HPDE6-E6E7 (cell line): ENCODE results near the gene CYP24A1.

ENCODE experiments used
- DNase-seq: peaks from one replicate; pipeline ENCODE4 v3.0.0; 2011; ENCODE audit warnings: missing footprints; ENCODE audit errors: extremely low spot score

The CYP24A1 gene

GRCh38 chr20:54203281-54203680 is 29.5 kb upstream of the CYP24A1 start:
- no peak for DNase-seq

GRCh38 chr20:54201268-54201846 is 27.6 kb upstream of the CYP24A1 start:
- DNase-seq = no peak

DNA sequence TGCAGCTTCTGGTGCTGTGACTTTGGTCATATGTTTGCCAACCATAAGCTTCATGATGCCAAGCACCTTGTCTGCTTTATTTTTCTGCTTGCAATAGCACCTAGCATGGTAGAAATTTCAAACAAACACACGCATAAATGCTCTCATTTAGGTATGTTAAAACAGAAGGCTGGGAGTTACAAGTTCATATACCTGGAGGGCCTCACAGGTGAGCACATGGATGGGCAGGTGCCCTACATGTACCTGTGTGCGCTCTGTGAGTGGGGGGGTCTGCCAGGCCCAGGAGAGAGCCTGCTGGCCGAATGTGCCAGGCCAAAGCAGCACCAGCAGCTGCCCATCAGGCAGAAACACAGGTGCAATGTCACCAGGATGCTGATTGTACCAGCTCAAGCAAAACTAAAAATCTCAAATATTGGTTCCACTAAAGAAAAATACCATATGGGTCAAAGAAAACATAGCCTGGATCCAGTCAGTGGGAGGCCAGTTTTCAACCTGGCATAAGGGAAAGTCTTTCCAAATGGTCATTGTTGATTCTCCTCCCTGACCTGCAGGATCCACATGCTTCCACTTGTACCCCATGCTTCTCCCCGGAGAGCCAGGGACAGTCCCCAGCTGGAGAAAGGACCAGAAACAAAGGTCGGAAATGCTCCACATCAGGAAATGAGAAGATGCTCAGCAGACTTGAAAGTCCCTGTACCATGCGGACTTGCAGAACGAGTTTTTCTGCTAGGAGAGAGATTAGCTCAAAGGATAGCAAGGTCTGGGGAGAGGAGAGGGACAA is 26.9 kb upstream of the CYP24A1 start:
- DNase-seq = peak; percentile 48

DNA sequence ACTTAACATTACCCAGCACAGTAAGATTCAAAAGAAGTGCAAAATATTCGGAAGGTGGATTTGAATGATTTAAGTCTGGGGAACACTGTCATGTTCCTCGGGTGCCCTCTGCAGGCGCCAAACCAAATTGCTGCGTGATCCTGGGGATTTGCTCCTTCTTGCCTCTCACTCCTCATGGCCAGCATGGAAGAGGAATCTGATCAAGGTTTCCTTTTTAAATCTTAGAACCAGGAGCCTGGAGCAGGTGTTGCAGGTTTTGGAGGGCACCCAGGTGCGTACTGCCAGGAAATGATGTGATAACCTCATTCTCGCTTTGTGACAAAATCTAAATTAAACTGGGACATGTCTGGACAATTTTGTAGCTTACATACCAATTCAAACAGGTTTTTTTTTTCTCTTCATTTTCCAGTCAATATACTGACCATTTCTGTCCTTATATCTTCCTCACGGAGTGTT is 26.0 kb upstream of the CYP24A1 start:
- peak; percentile 79 for DNase-seq

DNA sequence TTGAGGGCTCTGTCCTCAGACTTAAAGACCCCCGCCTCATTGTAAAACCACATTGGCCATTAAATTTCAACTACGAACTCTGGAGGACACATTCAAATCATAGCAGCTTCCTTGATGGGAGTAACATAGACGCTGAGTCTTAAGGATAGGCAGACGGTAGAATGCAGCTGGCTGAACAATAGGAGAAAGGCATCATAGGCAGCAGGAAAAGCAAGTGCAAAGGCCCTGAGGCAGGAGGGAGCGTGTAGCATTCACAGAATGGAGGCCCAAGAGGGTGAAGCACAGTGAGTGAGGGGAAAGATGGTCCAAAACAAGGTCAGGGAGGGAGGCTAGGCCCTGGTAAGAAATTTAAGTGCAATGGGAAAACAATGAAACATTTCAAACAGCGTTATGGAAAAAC is 25.5 kb upstream of the CYP24A1 start:
- DNase-seq = no peak

- peak; percentile 84 for DNase-seq
Observed at GRCh38 chr20:54197621-54198604, 24.1 kb upstream of the CYP24A1 start.

- DNase-seq = no peak
Observed at GRCh38 chr20:54195483-54196472, 22.0 kb upstream of the CYP24A1 start.

DNA sequence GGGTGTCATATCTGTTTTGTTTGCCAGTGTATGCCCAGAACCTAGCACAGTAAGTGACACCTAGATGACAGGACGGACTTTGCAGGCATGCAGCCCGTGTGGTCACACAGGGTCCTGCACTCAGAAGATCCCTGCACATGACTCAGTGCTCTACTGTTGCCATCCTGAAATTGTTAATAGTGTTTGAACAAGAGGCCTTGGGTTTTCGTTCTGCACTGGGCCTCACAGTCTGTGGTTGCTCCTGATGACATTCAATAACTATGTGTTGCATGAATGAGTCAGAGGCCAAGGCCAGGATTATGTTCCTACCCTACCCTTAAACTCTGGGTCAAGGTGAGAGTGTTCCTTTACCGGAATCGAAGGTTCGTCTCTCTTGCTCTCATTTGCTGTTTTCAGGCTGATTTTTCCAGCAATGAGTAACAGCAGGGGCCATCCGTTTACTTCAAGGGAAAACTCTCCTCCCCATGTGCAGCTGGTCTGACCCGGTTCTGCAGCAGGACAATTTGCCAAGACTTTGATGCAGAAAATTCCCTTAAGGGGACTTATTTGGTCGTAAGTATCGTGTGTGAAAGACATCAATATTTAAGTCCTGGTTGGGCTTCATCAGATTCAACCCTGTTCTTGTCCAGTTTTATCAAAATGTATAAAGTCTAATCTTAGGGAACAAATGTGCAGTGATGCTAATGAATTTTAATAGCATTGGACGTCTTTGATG is 21.1 kb upstream of the CYP24A1 start:
- peak; percentile 51 for DNase-seq

DNA sequence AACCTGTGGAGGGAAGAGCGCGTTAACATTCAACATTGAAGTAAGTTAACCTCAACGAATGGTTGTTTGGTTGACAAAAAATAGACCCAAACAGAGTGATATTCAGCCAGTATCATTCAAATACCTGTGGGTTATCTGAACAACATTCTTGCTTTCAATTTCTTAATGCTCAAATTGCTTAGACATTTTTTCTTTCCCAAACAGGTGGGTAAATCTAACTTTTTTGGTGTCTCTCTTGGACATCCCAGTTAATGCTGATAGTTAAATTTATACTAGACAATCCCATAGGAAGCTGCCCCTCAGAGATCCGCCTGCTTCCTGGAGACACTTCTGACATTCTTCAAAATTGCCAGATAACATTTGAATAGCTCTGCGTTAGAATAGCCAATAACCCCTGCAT is 20.0 kb upstream of the CYP24A1 start:
- no peak for DNase-seq

DNA sequence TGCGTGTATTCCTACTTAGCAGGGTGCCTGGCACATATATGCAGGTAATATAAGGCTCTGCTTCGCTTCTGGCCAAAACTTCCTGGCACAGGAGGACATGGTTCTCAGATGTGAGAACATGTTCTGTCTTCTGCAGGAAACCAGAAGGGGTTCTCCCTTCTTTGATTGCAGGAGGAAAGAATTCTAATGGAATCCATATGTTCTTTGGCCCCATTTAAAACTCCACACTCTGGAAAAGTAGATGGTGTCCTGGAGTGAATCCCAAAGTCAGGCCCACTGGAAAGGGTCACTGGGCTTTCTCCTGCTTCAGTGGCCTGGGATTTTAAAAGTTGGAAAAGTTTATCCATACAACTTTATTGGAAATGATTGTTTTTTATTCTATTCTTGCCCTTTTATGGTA is 16.4 kb upstream of the CYP24A1 start:
- DNase-seq = no peak

- DNase-seq = no peak
Observed at GRCh38 chr20:54189630-54190029, 15.8 kb upstream of the CYP24A1 start.

DNA sequence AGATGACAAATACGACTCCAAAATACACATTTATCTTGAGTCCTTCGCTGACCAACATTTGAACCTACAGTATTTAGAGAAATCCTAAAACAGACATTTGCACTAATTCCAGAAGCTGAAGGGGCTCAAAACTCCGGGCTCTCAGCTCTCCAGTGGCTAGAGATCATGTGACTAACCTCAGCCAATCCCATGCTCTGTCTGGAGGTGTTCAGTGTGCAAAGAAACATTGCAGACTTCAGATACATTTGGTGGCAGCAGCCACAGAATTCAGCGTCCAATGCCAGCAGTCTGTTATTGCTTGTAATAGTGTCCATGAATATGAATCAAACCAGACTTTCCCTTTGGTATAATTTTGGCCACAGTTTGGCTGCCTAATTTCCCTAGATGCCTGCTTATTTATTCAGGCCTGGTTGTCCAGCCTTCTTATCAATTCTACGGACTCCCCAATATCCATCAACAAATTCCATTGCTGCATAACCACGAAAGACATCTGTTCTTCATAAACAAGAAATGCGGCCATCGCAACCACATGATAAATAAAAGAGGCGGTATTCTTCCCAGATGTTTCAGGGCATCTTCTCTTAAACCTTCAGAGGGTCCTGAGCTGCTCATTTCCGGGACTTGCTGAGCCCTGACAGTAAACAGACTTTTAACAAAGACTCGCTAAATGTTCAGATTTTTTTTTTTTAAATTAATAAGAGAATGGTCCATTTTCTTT is 14.5 kb upstream of the CYP24A1 start:
- no peak for DNase-seq

DNA sequence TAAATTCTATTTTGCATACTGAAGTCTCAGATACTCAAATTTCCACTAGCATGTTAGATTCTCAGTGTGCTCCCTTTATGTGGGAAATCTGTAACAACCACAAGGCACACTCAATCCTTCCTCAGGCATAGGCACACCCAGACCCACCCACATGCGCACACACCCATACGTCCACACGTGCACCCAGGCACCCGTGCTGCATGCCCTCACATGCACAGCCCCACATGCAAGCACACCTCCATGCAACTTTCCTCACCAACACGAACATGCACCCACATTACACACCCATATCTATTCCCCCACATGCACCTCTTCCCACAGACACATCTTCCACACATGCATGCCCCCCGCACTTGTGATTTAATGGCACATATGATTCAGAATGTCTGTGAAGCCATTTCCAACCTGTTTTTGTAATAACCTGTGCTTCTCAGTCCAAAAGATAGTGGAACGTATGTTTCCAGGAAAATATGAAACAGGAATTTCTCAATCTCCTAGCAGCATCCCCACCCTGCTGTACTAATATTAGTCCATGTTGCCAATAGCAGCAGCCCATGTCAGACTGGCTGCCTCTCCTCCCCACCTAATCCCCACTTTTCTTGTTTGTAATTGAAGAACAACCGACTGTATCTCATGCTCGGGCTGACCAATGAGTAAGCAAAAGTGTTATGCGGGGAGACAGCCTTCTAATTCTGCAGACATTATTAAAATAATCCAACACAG is 11.3 kb upstream of the CYP24A1 start:
- DNase-seq = no peak

GRCh38 chr20:54184071-54184470 is 10.3 kb upstream of the CYP24A1 start:
- no peak for DNase-seq

- DNase-seq = no peak
Observed at GRCh38 chr20:54180931-54181330, 7.1 kb upstream of the CYP24A1 start.

DNA sequence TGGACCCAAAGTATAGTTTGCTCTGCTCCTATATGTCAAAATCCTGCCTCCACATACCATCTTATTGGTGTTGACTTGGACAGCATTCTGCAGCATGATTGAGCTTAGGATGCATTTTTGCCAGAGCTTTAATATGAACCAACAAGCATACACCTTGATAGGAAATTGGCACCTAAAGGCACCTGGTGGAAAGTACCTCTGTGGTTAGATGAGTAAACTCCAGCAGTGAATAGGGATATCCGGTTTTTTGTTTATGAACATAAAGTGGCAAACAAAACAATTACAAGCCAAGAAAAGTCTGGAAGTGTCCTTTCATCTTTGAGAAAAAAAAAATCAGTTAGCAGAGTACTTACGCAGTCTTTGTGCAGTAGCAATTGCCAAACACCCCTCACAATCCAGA is 6.2 kb upstream of the CYP24A1 start:
- peak; percentile 81 for DNase-seq

DNA sequence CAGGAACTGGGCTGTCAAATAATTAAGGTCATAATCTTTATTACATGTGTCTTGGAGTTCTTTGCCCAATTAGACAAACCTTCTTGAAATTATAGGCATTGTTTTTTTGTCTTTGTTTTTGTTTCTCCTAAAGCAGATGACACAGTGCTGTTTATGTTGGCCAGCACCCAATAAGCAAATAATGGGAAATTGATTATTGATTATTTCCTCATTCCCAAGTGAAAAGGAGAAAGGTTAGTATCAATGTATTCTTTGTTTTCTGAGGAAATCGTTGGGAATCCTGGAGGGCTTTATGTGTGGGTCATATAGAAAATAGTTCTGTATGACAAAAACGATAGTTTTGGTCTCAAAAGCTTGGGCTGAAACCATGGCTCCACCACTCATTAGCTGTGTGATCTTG is 4.5 kb upstream of the CYP24A1 start:
- no peak for DNase-seq

GRCh38 chr20:54177378-54177777 is 3.6 kb upstream of the CYP24A1 start:
- DNase-seq = no peak

DNA sequence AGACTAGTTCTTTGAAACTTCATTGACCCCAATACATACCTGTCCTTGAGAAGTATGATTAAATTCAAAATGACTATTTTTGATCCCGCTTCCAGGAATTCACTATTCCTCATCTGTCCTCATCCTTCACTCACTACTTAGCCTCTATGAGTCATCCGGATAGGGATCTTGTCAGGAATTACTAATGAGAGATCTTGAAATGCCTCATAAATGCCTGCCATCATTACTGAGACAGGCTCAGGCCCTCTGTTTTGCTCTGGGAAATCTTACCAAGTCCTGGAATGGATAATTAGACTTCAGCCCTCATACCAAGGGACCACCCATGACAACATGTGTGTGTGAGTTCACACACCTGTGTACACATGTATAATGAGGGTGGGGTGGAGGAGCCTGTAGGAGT is 2.8 kb upstream of the CYP24A1 start:
- DNase-seq = peak; percentile 83
